Aorta (tissue), 5 donors: ENCODE results near the gene PTN. TPM values are rescaled to one million over a fixed set of nuclear protein-coding genes. Genes with fewer than 3 reads are reported as not detected.
"Not testable (repeated sequence)": the region's sequence is repeated elsewhere in the genome, so short reads cannot be mapped to it uniquely, and the experiment has no call there.

Experiments
- ATAC-seq: fragments of 200-7000 bp; cut with Tn5 transposase; one replicate; pipeline ENCODE4 v1.9.1; 2022; ENCODE audit warnings: moderate library complexity; ENCODE audit not compliant: low FRiP score
- DNase-seq, 2 donors: peaks; one replicate each; pipeline ENCODE4 v3.0.0-alpha.2; 2020
- H3K27ac ChIP-seq, 2 donors: one replicate each; pipeline ENCODE4 v1.5.1; 2013; ENCODE audit warnings: low read length in 2 of 2, mild to moderate bottlenecking in 2 of 2, moderate library complexity in 2 of 2, control low read depth in 1 of 2, inconsistent platforms in 1 of 2, low read depth in 1 of 2
- H3K27me3 ChIP-seq, 2 donors: one replicate each; pipeline ENCODE4 v1.6.1; 2013; ENCODE audit warnings: control low read depth in 1 of 2, low read length in 1 of 2, mild to moderate bottlenecking in 1 of 2, moderate library complexity in 1 of 2; ENCODE audit not compliant: insufficient read depth in 2 of 2, control insufficient read depth in 1 of 2
- H3K36me3 ChIP-seq, 2 donors: one replicate each; pipeline ENCODE4 v1.6.1; 2013; ENCODE audit warnings: control low read depth in 1 of 2, low read length in 1 of 2, mild to moderate bottlenecking in 1 of 2; ENCODE audit not compliant: insufficient read depth in 2 of 2, control insufficient read depth in 1 of 2
- H3K4me1 ChIP-seq, 2 donors: one replicate each; pipeline ENCODE4 v1.6.1; 2013; ENCODE audit warnings: low read length in 2 of 2, control low read depth in 1 of 2, mild to moderate bottlenecking in 1 of 2, moderate library complexity in 1 of 2; ENCODE audit not compliant: insufficient read depth in 2 of 2, control insufficient read depth in 1 of 2
- H3K4me3 ChIP-seq, 2 donors: one replicate each; pipeline ENCODE4 v1.5.1; 2013; ENCODE audit warnings: low read length in 2 of 2, control low read depth in 1 of 2, mild to moderate bottlenecking in 1 of 2
- H3K9me3 ChIP-seq: one replicate; pipeline ENCODE4 v1.6.1; 2013; ENCODE audit warnings: mild to moderate bottlenecking, low read length; ENCODE audit not compliant: control insufficient read depth
- WGBS, 2 donors: extraction: QIAGEN DNeasy Blood & Tissue Kit; methylation state at CpG; one replicate each; pipeline ENCODE4 v1.1.7; 2013; 5-methylcytosine and 5-hydroxymethylcytosine counted together
- intact Hi-C, 2 donors: fragments of 100-400 bp; cut with DNase I; formaldehyde crosslinking; loops; one replicate each; pipeline versions ENCODE4 v1.14.2 to v1.15.0; 2022
- polyA plus RNA-seq, 2 donors: library from polyadenylated mRNA; stranded (reverse); fragments of 200-250 nt; gene quantifications; one replicate each; pipeline ENCODE4 v1.2.3, GENCODE V29; 2013
- total RNA-seq, 2 donors: library from RNA; stranded (reverse); fragmentation: NEBNext Ultra II Directional; extraction: Animal tissue kit (Norgen Biotek cat#: 25700); gene quantifications; one replicate each; pipeline ENCODE4 v1.2.1, GENCODE V29; 2021
- donor health status: healthy with polysubstance abuse.
- donor health status: Bipolar disorder and iron deficiency.
- donor health status: DM: no; HTN: no; CAD: no.
- donor health status: DM: no; HTN: no; CAD: no.
- donor health status: DM: yes; HTN: yes; CAD: no.

PTN gene
- total and polyA plus RNA-seq, 4 donors = 3.2 to 36.4 (median 12.0) TPM

- H3K4me1 ChIP-seq, H3K36me3 ChIP-seq, ATAC-seq, DNase-seq, H3K27me3 ChIP-seq, H3K9me3 ChIP-seq, H3K27ac ChIP-seq, intact Hi-C loops, H3K4me3 ChIP-seq: not testable (repeated sequence)
- 86 to 92% methylated on average over 7 of the region's 7 CpGs for WGBS, 2 donors
Measured at GRCh38 chr7:137265480-137265879, 78.1 kb downstream of the PTN start.

- Histone ChIP-seq H3K36me3 (no peaks in the 10 kb centered on the region), H3K4me1 (no peaks in the 10 kb centered on the region), H3K27ac (no peak overlapping the region), H3K4me3 (no peak overlapping the region), H3K27me3 (no peaks in the 10 kb centered on the region), H3K9me3 (no peaks in the 10 kb centered on the region)
- no peak for ATAC-seq
- DNase-seq = no peak
- intact Hi-C loops = no loop called here
- 97% methylated on average over 7 of the region's 7 CpGs for WGBS, 2 donors
Measured at GRCh38 chr7:137262599-137262998, 80.9 kb downstream of the PTN start.

- no peak overlapping the region for H3K4me3 ChIP-seq
- H3K27ac ChIP-seq = no peak overlapping the region
- H3K4me1 ChIP-seq = no peaks in the 10 kb centered on the region
- ATAC-seq (no peak), DNase-seq (no peak)
- no peaks in the 10 kb centered on the region for H3K27me3 ChIP-seq
- WGBS, 2 donors = 94 to 95% methylated on average over 2 of the region's 2 CpGs
- no peaks in the 10 kb centered on the region for H3K9me3 ChIP-seq
- intact Hi-C loops = no loop called here
- H3K36me3 ChIP-seq = no peaks in the 10 kb centered on the region
Measured at GRCh38 chr7:137258552-137258951, 85.0 kb downstream of the PTN start.

- DNase-seq (no peak), ATAC-seq (no peak)
- WGBS, 2 donors = 48 to 70% methylated on average over 2 of the region's 2 CpGs
- no peaks in the 10 kb centered on the region for H3K27me3 ChIP-seq
- H3K27ac ChIP-seq = no peak overlapping the region
- no peaks in the 10 kb centered on the region for H3K4me1 ChIP-seq
- no peaks in the 10 kb centered on the region for H3K36me3 ChIP-seq
- H3K9me3 ChIP-seq = no peaks in the 10 kb centered on the region
- intact Hi-C loops = no loop called here
- H3K4me3 ChIP-seq = no peak overlapping the region
Measured at GRCh38 chr7:137254766-137255165, 88.8 kb downstream of the PTN start.

DNA sequence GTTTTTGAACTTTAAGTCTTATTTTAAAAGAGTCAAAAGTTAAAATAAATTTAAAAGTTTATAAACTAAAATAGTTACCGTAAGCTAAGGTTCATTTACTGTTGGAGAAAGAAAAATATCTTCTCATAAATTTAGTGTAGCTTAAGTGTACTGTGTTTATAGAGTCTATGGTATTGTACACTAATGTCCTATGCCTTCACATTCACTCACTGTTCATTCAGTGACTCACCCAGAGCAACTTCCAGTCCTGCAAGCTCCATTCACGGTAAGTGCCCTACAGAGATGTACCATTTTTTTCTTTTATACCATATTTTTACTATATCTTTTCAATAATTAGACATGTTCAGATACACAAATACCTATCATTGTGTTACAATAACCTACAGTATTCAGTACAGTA, 97.6 kb downstream of the PTN start:
- DNase-seq (no peak), ATAC-seq (no peak)
- H3K27ac ChIP-seq = no peak overlapping the region
- H3K36me3 ChIP-seq = no peaks in the 10 kb centered on the region
- H3K9me3 ChIP-seq = no peaks in the 10 kb centered on the region
- 95 to 97% methylated on average over 2 of the region's 2 CpGs for WGBS, 2 donors
- no peaks in the 10 kb centered on the region for H3K4me1 ChIP-seq
- no peak overlapping the region for H3K4me3 ChIP-seq
- no peaks in the 10 kb centered on the region for H3K27me3 ChIP-seq
- intact Hi-C loops = no loop called here

DNA sequence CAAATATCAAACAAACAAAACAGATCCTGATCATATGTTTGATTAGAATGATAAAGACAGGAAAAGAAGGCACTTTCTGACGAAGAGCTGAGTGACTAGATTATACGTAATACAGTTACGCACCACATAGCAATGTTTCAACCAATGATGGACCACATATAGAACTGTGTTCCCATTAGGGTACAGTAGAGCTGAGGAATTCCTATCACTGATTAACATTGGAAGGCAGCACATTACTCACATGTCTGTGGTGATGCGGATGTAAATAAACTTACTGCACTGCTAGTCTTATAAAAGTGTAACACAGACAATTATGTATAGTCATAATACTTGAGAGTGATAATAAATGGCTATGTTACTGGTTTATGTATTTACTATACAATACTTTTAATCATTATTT, 98.3 kb downstream of the PTN start:
- 98% methylated on average over 4 of the region's 4 CpGs for WGBS, 2 donors
- no peak overlapping the region for H3K27ac ChIP-seq
- H3K27me3 ChIP-seq = no peaks in the 10 kb centered on the region
- ATAC-seq = no peak
- no peaks in the 10 kb centered on the region for H3K36me3 ChIP-seq
- DNase-seq = no peak
- no peaks in the 10 kb centered on the region for H3K9me3 ChIP-seq
- no peaks in the 10 kb centered on the region for H3K4me1 ChIP-seq
- intact Hi-C loops = no loop called here
- H3K4me3 ChIP-seq = no peak overlapping the region

DNA sequence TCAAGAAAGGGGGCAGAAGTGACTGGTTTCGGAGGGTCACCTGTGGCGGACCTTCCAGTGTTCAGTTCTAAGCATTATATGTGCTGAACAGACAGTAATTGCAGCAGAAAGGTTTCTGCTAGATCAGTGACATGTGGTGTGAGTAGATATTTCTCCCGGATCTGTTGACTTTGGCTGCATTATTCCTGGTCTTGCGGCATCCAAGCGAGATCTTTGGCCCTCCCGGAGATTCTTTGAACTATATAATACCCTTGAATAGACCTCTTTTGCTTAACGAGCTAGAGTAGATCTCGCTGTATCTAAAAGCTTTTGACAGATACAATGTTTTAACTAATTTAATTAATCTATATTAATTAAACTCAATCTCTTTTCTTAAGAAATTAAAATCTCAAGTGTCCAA, 99.8 kb downstream of the PTN start:
- Histone ChIP-seq H3K27ac (no peak overlapping the region), H3K27me3 (no peaks in the 10 kb centered on the region), H3K4me3 (no peak overlapping the region), H3K9me3 (no peaks in the 10 kb centered on the region), H3K4me1 (no peaks in the 10 kb centered on the region), H3K36me3 (no peaks in the 10 kb centered on the region)
- DNase-seq (no peak), ATAC-seq (no peak)
- intact Hi-C loops = no loop called here
- 86 to 90% methylated on average over 8 of the region's 8 CpGs for WGBS, 2 donors

GRCh38 chr7:137242616-137243015, 100.9 kb downstream of the PTN start:
- ATAC-seq = no peak
- H3K36me3 ChIP-seq = no peaks in the 10 kb centered on the region
- 95 to 97% methylated on average over 7 of the region's 7 CpGs for WGBS, 2 donors

DNA sequence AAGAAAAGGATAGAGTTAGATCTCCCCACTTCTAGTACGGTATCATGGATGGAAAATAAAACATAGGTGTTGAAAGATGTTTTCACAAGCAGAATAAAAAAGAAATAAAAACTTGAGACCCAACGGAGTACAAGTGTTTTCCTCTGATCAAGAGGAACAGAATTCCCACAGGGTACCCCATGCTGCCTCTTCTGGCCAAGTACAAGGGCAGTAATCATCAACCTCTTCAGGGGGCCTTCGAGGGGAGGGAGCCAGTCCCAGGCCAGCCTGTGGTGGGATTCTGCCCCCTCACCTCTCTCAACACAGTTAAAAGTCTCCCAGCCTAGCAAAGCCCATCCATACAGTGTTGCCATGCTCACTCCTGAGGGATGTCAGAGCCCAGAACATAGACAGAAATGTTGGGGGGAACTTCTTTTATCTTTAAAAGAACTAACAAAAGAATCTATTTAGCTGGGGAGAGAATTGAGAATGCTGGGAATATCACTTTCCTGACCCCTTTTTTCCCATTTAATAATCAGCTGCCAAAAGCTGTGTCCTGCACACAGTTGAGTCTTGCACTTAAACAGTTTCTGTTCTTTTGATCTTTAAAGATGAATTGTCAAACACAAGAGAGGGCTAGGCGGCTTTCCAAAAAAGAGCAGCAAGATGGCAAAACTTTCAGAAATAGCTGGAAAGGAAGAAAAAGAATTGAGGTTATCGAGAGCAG, 101.7 kb downstream of the PTN start:
- DNase-seq = no peak
- Histone ChIP-seq H3K4me3 (no peak overlapping the region), H3K27me3 (no peaks in the 10 kb centered on the region), H3K4me1 (no peaks in the 10 kb centered on the region), H3K36me3 (no peaks in the 10 kb centered on the region), H3K9me3 (no peaks in the 10 kb centered on the region), H3K27ac (no peak overlapping the region)
- WGBS, 2 donors = 76 to 79% methylated on average over 5 of the region's 5 CpGs
- ATAC-seq = no peak
- intact Hi-C loops = no loop called here

More at GRCh38 chr7:137242616-137243015, 100.9 kb downstream of the PTN start:
- DNase-seq = no peak
- H3K4me1 ChIP-seq = no peaks in the 10 kb centered on the region
- no peak overlapping the region for H3K27ac ChIP-seq
- no peaks in the 10 kb centered on the region for H3K27me3 ChIP-seq
- H3K9me3 ChIP-seq = no peaks in the 10 kb centered on the region
- H3K4me3 ChIP-seq = no peak overlapping the region
- intact Hi-C loops = no loop called here
